Activated CD4-positive, alpha-beta T cell treated with anti-CD3 and anti-CD28 coated beads, Interleukin-2, amount 10 ng/mL, durations not matched to agents 7 days and 5 days (primary cell): ENCODE data around the gene ZFHX3. TPM values are rescaled to one million over a fixed set of nuclear protein-coding genes. Genes with fewer than 3 reads are reported as not detected.

Experiments used
- CTCF ChIA-PET: fragments of 350-600 bp; sonication (Branson Sonifier 250); formaldehyde crosslinking; loops from one replicate; lab custom pipeline; 2021; ENCODE audit warnings: antibody characterized with exemption; lab: Charles Lee
- POLR2A ChIA-PET: fragments of 350-600 bp; sonication (Branson Sonifier 250); formaldehyde crosslinking; loops from one replicate; lab custom pipeline; 2021; ENCODE audit warnings: antibody characterized with exemption; lab: Charles Lee
- DNase-seq: peaks from one replicate; pipeline ENCODE4 v3.0.0-alpha.2; 2020
- H3K27ac Mint-ChIP-seq: one replicate; pipeline ENCODE4 v1.8.0; 2021; ENCODE audit warnings: mild to moderate bottlenecking, moderate library complexity, mixed read lengths
- H3K27me3 Mint-ChIP-seq: one replicate; pipeline ENCODE4 v1.8.0; 2021; ENCODE audit warnings: mixed read lengths
- H3K36me3 Mint-ChIP-seq: one replicate; pipeline ENCODE4 v1.8.0; 2021; ENCODE audit warnings: low read depth, mixed read lengths
- H3K4me1 Mint-ChIP-seq: one replicate; pipeline ENCODE4 v1.8.0; 2021; ENCODE audit warnings: mixed read lengths
- H3K4me3 Mint-ChIP-seq: one replicate; pipeline ENCODE4 v1.8.0; 2021; ENCODE audit warnings: mild to moderate bottlenecking, moderate library complexity, mixed read lengths
- H3K9me3 Mint-ChIP-seq: one replicate; pipeline ENCODE4 v1.8.0; 2021; ENCODE audit warnings: mixed read lengths
- total RNA-seq, 2 experiments: library from RNA; stranded (reverse); gene quantifications; one replicate each; pipeline ENCODE4 v1.2.3, GENCODE V29; 2021

Gene ZFHX3
- total RNA-seq, 2 experiments from 2014 or later = 1.5 to 1.6 TPM

GRCh38 chr16:72824027-72824426, 223.9 kb downstream of the ZFHX3 start:
- Mint-ChIP-seq H3K4me1 (no peaks in the 10 kb centered on the region), H3K27ac (no peak overlapping the region), H3K36me3 (no peaks in the 10 kb centered on the region), H3K9me3 (no peaks in the 10 kb centered on the region), H3K27me3 (no peaks in the 10 kb centered on the region), H3K4me3 (no peak overlapping the region)
- ChIA-PET CTCF (interaction anchor here (1.1 kb wide), 1 partner anchor 8 kb away, joined by 4 read pairs; no protein-coding TSS in a partner anchor), POLR2A (no interaction called here)
- DNase-seq = no peak

- no peak overlapping the region for H3K4me3 Mint-ChIP-seq
- no peak overlapping the region for H3K27ac Mint-ChIP-seq
- H3K36me3 Mint-ChIP-seq = no peaks in the 10 kb centered on the region
- ChIA-PET POLR2A (no interaction called here), CTCF (interaction anchor here (1.9 kb wide), 1 partner anchor 11 kb away, joined by 6 read pairs; no protein-coding TSS in a partner anchor)
- H3K4me1 Mint-ChIP-seq = no peaks in the 10 kb centered on the region
- H3K27me3 Mint-ChIP-seq = peaks cover 6% of the 10 kb centered on the region
- no peaks in the 10 kb centered on the region for H3K9me3 Mint-ChIP-seq
- DNase-seq = no peak
These were observed 226.6 kb downstream of the ZFHX3 start for GRCh38 chr16:72821185-72821950.

- no peak for DNase-seq
- POLR2A ChIA-PET = no interaction called here
These were observed 228.6 kb downstream of the ZFHX3 start for GRCh38 chr16:72819345-72819744.

GRCh38 chr16:72818236-72818845, 229.6 kb downstream of the ZFHX3 start:
- no peak overlapping the region for H3K27ac Mint-ChIP-seq
- peaks cover 2% of the 10 kb centered on the region for H3K4me1 Mint-ChIP-seq
- no peak for DNase-seq
- H3K36me3 Mint-ChIP-seq = no peaks in the 10 kb centered on the region
- POLR2A ChIA-PET = no interaction called here
- no peaks in the 10 kb centered on the region for H3K9me3 Mint-ChIP-seq
- H3K27me3 Mint-ChIP-seq = peaks cover 6% of the 10 kb centered on the region
- no peak overlapping the region for H3K4me3 Mint-ChIP-seq
- CTCF ChIA-PET = interaction anchor here (1.3 to 3.6 kb wide), 3 partner anchors 10 to 14 kb away, joined by 3 to 12 read pairs (median 7); no protein-coding TSS in a partner anchor

More at GRCh38 chr16:72819345-72819744, 228.6 kb downstream of the ZFHX3 start:
- CTCF ChIA-PET = interaction anchor here (3.6 kb wide), 1 partner anchor 13 kb away, joined by 12 read pairs; no protein-coding TSS in a partner anchor
- peaks cover 6% of the 10 kb centered on the region for H3K27me3 Mint-ChIP-seq
- no peaks in the 10 kb centered on the region for H3K4me1 Mint-ChIP-seq
- H3K27ac Mint-ChIP-seq = no peak overlapping the region
- H3K4me3 Mint-ChIP-seq = no peak overlapping the region
- no peaks in the 10 kb centered on the region for H3K36me3 Mint-ChIP-seq
- no peaks in the 10 kb centered on the region for H3K9me3 Mint-ChIP-seq

GRCh38 chr16:72815348-72816318, 232.3 kb downstream of the ZFHX3 start:
- POLR2A ChIA-PET = no interaction called here
- no peaks in the 10 kb centered on the region for H3K36me3 Mint-ChIP-seq
- CTCF ChIA-PET = interaction anchor here (0.8 kb wide), 1 partner anchor 9 kb away, joined by 3 read pairs; no protein-coding TSS in a partner anchor

GRCh38 chr16:72814226-72814625, 233.7 kb downstream of the ZFHX3 start:
- peaks cover 8% of the 10 kb centered on the region for H3K27me3 Mint-ChIP-seq
- peaks cover 2% of the 10 kb centered on the region for H3K4me1 Mint-ChIP-seq
- H3K27ac Mint-ChIP-seq = no peak overlapping the region
- no peaks in the 10 kb centered on the region for H3K9me3 Mint-ChIP-seq
- DNase-seq = no peak
- CTCF ChIA-PET = no interaction called here
- H3K4me3 Mint-ChIP-seq = no peak overlapping the region
- POLR2A ChIA-PET = no interaction called here
- H3K36me3 Mint-ChIP-seq = no peaks in the 10 kb centered on the region

More at GRCh38 chr16:72815348-72816318, 232.3 kb downstream of the ZFHX3 start:
- H3K9me3 Mint-ChIP-seq = no peaks in the 10 kb centered on the region
- DNase-seq = no peak
- peaks cover 2% of the 10 kb centered on the region for H3K4me1 Mint-ChIP-seq
- H3K4me3 Mint-ChIP-seq = no peak overlapping the region
- no peak overlapping the region for H3K27ac Mint-ChIP-seq
- peaks cover 8% of the 10 kb centered on the region for H3K27me3 Mint-ChIP-seq

- Mint-ChIP-seq H3K27me3 (peaks cover 2% of the 10 kb centered on the region), H3K27ac (no peak overlapping the region), H3K4me1 (peaks cover 2% of the 10 kb centered on the region), H3K36me3 (no peaks in the 10 kb centered on the region), H3K9me3 (no peaks in the 10 kb centered on the region), H3K4me3 (no peak overlapping the region)
- CTCF ChIA-PET = no interaction called here
- no peak for DNase-seq
- POLR2A ChIA-PET = no interaction called here
These were observed 235.3 kb downstream of the ZFHX3 start for GRCh38 chr16:72812672-72813071.

GRCh38 chr16:72811876-72812275, 236.1 kb downstream of the ZFHX3 start:
- no peak overlapping the region for H3K4me3 Mint-ChIP-seq

GRCh38 chr16:72811188-72811720, 236.7 kb downstream of the ZFHX3 start:
- no peak for DNase-seq
- no peaks in the 10 kb centered on the region for H3K9me3 Mint-ChIP-seq
- H3K4me1 Mint-ChIP-seq = peaks cover 2% of the 10 kb centered on the region
- no peak overlapping the region for H3K4me3 Mint-ChIP-seq
- CTCF ChIA-PET = interaction anchor here (0.9 kb wide), 1 partner anchor 21 kb away, joined by 3 read pairs; no protein-coding TSS in a partner anchor
- POLR2A ChIA-PET = no interaction called here
- peaks cover 1% of the 10 kb centered on the region for H3K27me3 Mint-ChIP-seq
- H3K27ac Mint-ChIP-seq = no peak overlapping the region
- no peaks in the 10 kb centered on the region for H3K36me3 Mint-ChIP-seq

More at GRCh38 chr16:72811876-72812275, 236.1 kb downstream of the ZFHX3 start:
- Mint-ChIP-seq H3K36me3 (no peaks in the 10 kb centered on the region), H3K27me3 (peaks cover 1% of the 10 kb centered on the region), H3K4me1 (peaks cover 2% of the 10 kb centered on the region), H3K9me3 (no peaks in the 10 kb centered on the region), H3K27ac (no peak overlapping the region)
- POLR2A ChIA-PET = no interaction called here
- DNase-seq = no peak
- CTCF ChIA-PET = interaction anchor here (0.9 kb wide), 1 partner anchor 21 kb away, joined by 3 read pairs; no protein-coding TSS in a partner anchor

GRCh38 chr16:72810480-72810879, 237.4 kb downstream of the ZFHX3 start:
- Mint-ChIP-seq H3K9me3 (no peaks in the 10 kb centered on the region), H3K27me3 (peaks cover 1% of the 10 kb centered on the region), H3K36me3 (no peaks in the 10 kb centered on the region), H3K4me3 (no peak overlapping the region), H3K4me1 (peaks cover 2% of the 10 kb centered on the region), H3K27ac (no peak overlapping the region)
- CTCF ChIA-PET = no interaction called here
- POLR2A ChIA-PET = no interaction called here
- DNase-seq = no peak

- H3K27ac Mint-ChIP-seq = no peak overlapping the region
- H3K4me3 Mint-ChIP-seq = no peak overlapping the region
- ChIA-PET POLR2A (no interaction called here), CTCF (no interaction called here)
- DNase-seq = no peak
- H3K4me1 Mint-ChIP-seq = peaks cover 2% of the 10 kb centered on the region
- no peaks in the 10 kb centered on the region for H3K36me3 Mint-ChIP-seq
- H3K9me3 Mint-ChIP-seq = no peaks in the 10 kb centered on the region
- H3K27me3 Mint-ChIP-seq = peaks cover 1% of the 10 kb centered on the region
These were observed 238.5 kb downstream of the ZFHX3 start for GRCh38 chr16:72809446-72809845.

- no peaks in the 10 kb centered on the region for H3K4me1 Mint-ChIP-seq
- no peaks in the 10 kb centered on the region for H3K9me3 Mint-ChIP-seq
- DNase-seq = no peak
- no peak overlapping the region for H3K4me3 Mint-ChIP-seq
- H3K36me3 Mint-ChIP-seq = no peaks in the 10 kb centered on the region
- peaks cover 1% of the 10 kb centered on the region for H3K27me3 Mint-ChIP-seq
- H3K27ac Mint-ChIP-seq = no peak overlapping the region
- POLR2A ChIA-PET = no interaction called here
- CTCF ChIA-PET = no interaction called here
These were observed 239.2 kb downstream of the ZFHX3 start for GRCh38 chr16:72808754-72809153.
